H9 (cell line): ENCODE results near the gene CADM3. TPM values are rescaled to one million over a fixed set of nuclear protein-coding genes. Genes with fewer than 3 reads are reported as not detected.

Experiments
- DNase-seq: peaks from one replicate; pipeline ENCODE4 v3.0.0-alpha.2; 2017
- H2AFZ ChIP-seq: one replicate; pipeline ENCODE4 v1.6.1; 2013; ENCODE audit warnings: mild to moderate bottlenecking, low read length, control low read depth, moderate library complexity
- H2AK5ac ChIP-seq: 2 replicates; pipeline ENCODE4 v1.6.1; 2013; ENCODE audit warnings: low read length, control low read depth, mixed read lengths; ENCODE audit not compliant: insufficient read length
- H2BK120ac ChIP-seq: one replicate; pipeline ENCODE4 v1.6.1; 2013; ENCODE audit warnings: low read depth, mild to moderate bottlenecking, low read length, control low read depth, inconsistent platforms; ENCODE audit not compliant: poor library complexity, severe bottlenecking
- H2BK12ac ChIP-seq: 2 replicates; pipeline ENCODE4 v1.6.1; 2013; ENCODE audit warnings: low read length, control low read depth, mixed read lengths, low read depth; ENCODE audit not compliant: insufficient read length
- H2BK15ac ChIP-seq: 2 replicates; pipeline ENCODE4 v1.6.1; 2013; ENCODE audit warnings: low read depth, low read length, control low read depth
- H2BK20ac ChIP-seq: one replicate; pipeline ENCODE4 v1.6.1; 2013; ENCODE audit warnings: low read depth, mild to moderate bottlenecking, low read length, control low read depth, inconsistent platforms; ENCODE audit not compliant: poor library complexity, severe bottlenecking
- H2BK5ac ChIP-seq: 2 replicates; pipeline ENCODE4 v1.6.1; 2013; ENCODE audit warnings: low read length, control low read depth, mixed read lengths; ENCODE audit not compliant: insufficient read length
- H3K14ac ChIP-seq: 2 replicates; pipeline ENCODE4 v1.6.1; 2013; ENCODE audit warnings: low read length, control low read depth; ENCODE audit not compliant: insufficient read depth
- H3K18ac ChIP-seq: 2 replicates; pipeline ENCODE4 v1.6.1; 2013; ENCODE audit warnings: low read depth, mild to moderate bottlenecking, mixed read lengths, low read length, control low read depth; ENCODE audit not compliant: insufficient read length
- H3K23ac ChIP-seq: 2 replicates; pipeline ENCODE4 v1.6.1; 2013; ENCODE audit warnings: low read length, control low read depth, mixed read lengths, low read depth; ENCODE audit not compliant: insufficient read length
- H3K23me2 ChIP-seq: 2 replicates; pipeline ENCODE4 v1.6.1; 2013; ENCODE audit warnings: low read depth, mild to moderate bottlenecking, mixed read lengths, low read length, control low read depth; ENCODE audit not compliant: insufficient read length, poor library complexity, severe bottlenecking
- H3K27ac ChIP-seq: 2 replicates; pipeline ENCODE4 v1.5.1; 2013; ENCODE audit warnings: low read length, control low read depth, mixed read lengths, low read depth; ENCODE audit not compliant: insufficient read length
- H3K27me3 ChIP-seq: 2 replicates; pipeline ENCODE4 v1.6.1; 2013; ENCODE audit warnings: low read length, control low read depth, inconsistent platforms; ENCODE audit not compliant: insufficient read depth
- H3K4ac ChIP-seq: 2 replicates; pipeline ENCODE4 v1.6.1; 2013; ENCODE audit warnings: low read depth, mild to moderate bottlenecking, control low read depth, inconsistent platforms, low read length, moderate library complexity
- H3K4me1 ChIP-seq: 2 replicates; pipeline ENCODE4 v1.6.1; 2013; ENCODE audit warnings: low read length, control low read depth, inconsistent platforms; ENCODE audit not compliant: insufficient read depth
- H3K4me2 ChIP-seq: 2 replicates; pipeline ENCODE4 v1.6.1; 2013; ENCODE audit warnings: low read length, control low read depth, mixed read lengths; ENCODE audit not compliant: insufficient read length, insufficient read depth
- H3K56ac ChIP-seq: 2 replicates; pipeline ENCODE4 v1.6.1; 2013; ENCODE audit warnings: low read depth, mild to moderate bottlenecking, mixed read lengths, low read length, control low read depth; ENCODE audit not compliant: insufficient read length
- H3K79me1 ChIP-seq: 2 replicates; pipeline ENCODE4 v1.6.1; 2013; ENCODE audit warnings: low read depth, mild to moderate bottlenecking, moderate library complexity, low read length, control low read depth, inconsistent platforms; ENCODE audit not compliant: insufficient read depth, poor library complexity, severe bottlenecking
- H3K79me2 ChIP-seq: 2 replicates; pipeline ENCODE4 v1.6.1; 2013; ENCODE audit warnings: low read length, control low read depth, inconsistent platforms; ENCODE audit not compliant: insufficient read depth
- H3K9ac ChIP-seq: 2 replicates; pipeline ENCODE4 v1.6.1; 2013; ENCODE audit warnings: low read length, control low read depth, mixed read lengths; ENCODE audit not compliant: insufficient read length; ENCODE audit errors: extremely low read depth
- H3K9me3 ChIP-seq: one replicate; pipeline ENCODE4 v1.6.1; 2013; ENCODE audit warnings: low read depth, low read length, inconsistent platforms; ENCODE audit not compliant: control insufficient read depth
- H3T11ph ChIP-seq: one replicate; pipeline ENCODE4 v1.6.1; 2013; ENCODE audit warnings: mild to moderate bottlenecking, low read length, control low read depth, inconsistent platforms
- H4K20me1 ChIP-seq: one replicate; pipeline ENCODE4 v1.6.1; 2013; ENCODE audit not compliant: control insufficient read depth, insufficient read length, insufficient read depth
- H4K5ac ChIP-seq: 2 replicates; pipeline ENCODE4 v1.6.1; 2013; ENCODE audit warnings: low read depth, mild to moderate bottlenecking, mixed read lengths, low read length, control low read depth; ENCODE audit not compliant: insufficient read length
- H4K8ac ChIP-seq: replicated peaks from 2 replicates; pipeline ENCODE4 v1.6.1; 2013; ENCODE audit warnings: low read length, control low read depth, mixed read lengths, low read depth; ENCODE audit not compliant: insufficient read length
- H4K91ac ChIP-seq: 2 replicates; pipeline ENCODE4 v1.6.1; 2013; ENCODE audit warnings: low read depth, mild to moderate bottlenecking, moderate library complexity, mixed read lengths, low read length, control low read depth; ENCODE audit not compliant: insufficient read length
- H3K27ac Mint-ChIP-seq, 3 experiments: 2 replicates in 2 of 3; 3 replicates in 1 of 3; pipeline ENCODE4 v1.8.0; 2020 to 2021; ENCODE audit warnings: mixed read lengths in 3 of 3, mild to moderate bottlenecking in 1 of 3, moderate library complexity in 1 of 3
- H3K27me3 Mint-ChIP-seq: 2 replicates; pipeline ENCODE4 v1.8.0; 2021; ENCODE audit warnings: low read depth, mild to moderate bottlenecking, moderate library complexity, mixed read lengths
- H3K36me3 Mint-ChIP-seq, 3 experiments: 2 replicates in 2 of 3; 3 replicates in 1 of 3; pipeline ENCODE4 v1.8.0; 2020 to 2021; ENCODE audit warnings: low read depth in 3 of 3, mixed read lengths in 3 of 3; ENCODE audit not compliant: insufficient read depth in 1 of 3
- H3K4me1 Mint-ChIP-seq, 2 experiments: 2 replicates each; pipeline ENCODE4 v1.8.0; 2020; ENCODE audit warnings: mixed read lengths in 2 of 2
- H3K4me3 Mint-ChIP-seq, 2 experiments: 2 replicates in 1 of 2; 3 replicates in 1 of 2; pipeline ENCODE4 v1.8.0; 2020 to 2021; ENCODE audit warnings: mild to moderate bottlenecking in 2 of 2, mixed read lengths in 2 of 2, moderate library complexity in 1 of 2
- H3K9me3 Mint-ChIP-seq, 2 experiments: 2 replicates in 1 of 2; 3 replicates in 1 of 2; pipeline ENCODE4 v1.8.0; 2020; ENCODE audit warnings: mild to moderate bottlenecking in 2 of 2, mixed read lengths in 2 of 2, moderate library complexity in 1 of 2
- WGBS: extraction: QIAGEN DNeasy Blood & Tissue Kit; methylation state at CpG from one replicate; pipeline ENCODE4 v1.1.7; 2013; ENCODE audit warnings: missing lambda C conversion rate, low lambda C conversion rate, mixed read lengths; ENCODE audit not compliant: insufficient read length; ENCODE audit errors: extremely low coverage; 5-methylcytosine and 5-hydroxymethylcytosine counted together
- total RNA-seq: library from RNA; stranded (reverse); gene quantifications from 2 replicates; pipeline ENCODE4 v1.2.1, GENCODE V29; 2021
- TF ChIP-seq, protein P1 (sequence below): fragments of 200-600 bp; sonication (generic); conservative IDR thresholded peaks from 3 replicates; pipeline ENCODE4 v1.8.0; 2021; ENCODE audit warnings: antibody characterized with exemption, mild to moderate bottlenecking

Gene CADM3
- total RNA-seq, 1 experiment from 2014 or later: 5.6 TPM

DNA sequence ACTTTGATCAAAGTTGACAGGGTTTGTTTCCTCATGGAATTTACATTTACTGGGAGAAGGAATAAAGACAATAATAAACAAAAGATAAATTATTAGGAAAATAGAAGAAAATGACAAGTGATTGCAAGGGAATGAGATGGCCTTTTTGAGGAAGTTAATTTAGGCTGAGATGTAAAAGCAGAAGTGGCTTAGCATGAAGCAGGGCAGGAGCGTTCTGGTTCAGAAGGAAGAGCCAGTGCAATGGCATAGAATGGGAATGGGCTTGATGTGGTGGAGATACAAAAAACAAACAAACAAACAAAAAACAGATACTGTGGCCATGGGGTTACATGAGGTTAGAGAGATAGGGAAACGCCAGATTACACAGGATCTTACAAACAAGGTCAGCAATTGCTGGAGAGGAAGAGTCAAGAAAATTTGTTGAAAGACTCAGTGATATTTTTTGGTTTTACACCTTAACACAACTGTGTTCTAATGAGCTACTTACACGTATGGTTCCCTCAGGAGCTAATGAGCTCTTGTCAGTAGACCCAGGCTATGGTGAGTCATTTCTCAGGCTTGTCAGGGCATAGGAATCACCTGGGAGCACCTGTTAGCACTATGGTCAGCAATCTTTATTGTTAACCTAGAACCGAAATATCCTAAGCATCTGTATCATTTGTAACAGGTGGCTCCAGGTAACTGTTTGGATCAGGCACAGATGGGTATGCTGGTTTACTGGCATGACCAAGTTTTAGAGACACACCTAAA, 8.7 kb upstream of the CADM3 start:
- no peak overlapping the region for H4K8ac ChIP-seq
- no peak overlapping the region for H4K91ac ChIP-seq
- no peak overlapping the region for H4K5ac ChIP-seq
- no CpG with 5 or more reads among the region's 4 CpGs for WGBS
- no peak overlapping the region for H2BK120ac ChIP-seq
- no peak overlapping the region for H3K14ac ChIP-seq
- no peak overlapping the region for H3K4ac ChIP-seq
- H3K27ac Mint-ChIP-seq: no peak overlapping the region
- H2AFZ ChIP-seq: no peak overlapping the region
- H3K4me1 Mint-ChIP-seq: peaks cover 3 to 12% of the 10 kb centered on the region in 2 experiments; a peak in 3 of 4 replicates
- H4K20me1 ChIP-seq: no peaks in the 10 kb centered on the region
- H3K23me2 ChIP-seq: no peaks in the 10 kb centered on the region
- no peak overlapping the region for H2BK20ac ChIP-seq
- no peak overlapping the region for H3K9ac ChIP-seq
- no peaks in the 10 kb centered on the region for H3K9me3 ChIP-seq
- H2BK15ac ChIP-seq: no peak overlapping the region
- no peak overlapping the region for H2BK5ac ChIP-seq
- no peak overlapping the region for H3T11ph ChIP-seq
- H3K4me1 ChIP-seq: no peaks in the 10 kb centered on the region
- H2BK12ac ChIP-seq: no peak overlapping the region
- H3K9me3 Mint-ChIP-seq: peaks cover 0 to 2% of the 10 kb centered on the region in 2 experiments; a peak in 1 of 5 replicates
- H3K79me1 ChIP-seq: no peaks in the 10 kb centered on the region
- peaks cover 0 to 2% (median 0%) of the 10 kb centered on the region in 3 experiments; a peak in 2 of 7 replicates for H3K36me3 Mint-ChIP-seq
- no peak overlapping the region for H3K56ac ChIP-seq
- no peaks in the 10 kb centered on the region for H3K79me2 ChIP-seq
- DNase-seq: no peak
- TF ChIP-seq, protein P1, sequence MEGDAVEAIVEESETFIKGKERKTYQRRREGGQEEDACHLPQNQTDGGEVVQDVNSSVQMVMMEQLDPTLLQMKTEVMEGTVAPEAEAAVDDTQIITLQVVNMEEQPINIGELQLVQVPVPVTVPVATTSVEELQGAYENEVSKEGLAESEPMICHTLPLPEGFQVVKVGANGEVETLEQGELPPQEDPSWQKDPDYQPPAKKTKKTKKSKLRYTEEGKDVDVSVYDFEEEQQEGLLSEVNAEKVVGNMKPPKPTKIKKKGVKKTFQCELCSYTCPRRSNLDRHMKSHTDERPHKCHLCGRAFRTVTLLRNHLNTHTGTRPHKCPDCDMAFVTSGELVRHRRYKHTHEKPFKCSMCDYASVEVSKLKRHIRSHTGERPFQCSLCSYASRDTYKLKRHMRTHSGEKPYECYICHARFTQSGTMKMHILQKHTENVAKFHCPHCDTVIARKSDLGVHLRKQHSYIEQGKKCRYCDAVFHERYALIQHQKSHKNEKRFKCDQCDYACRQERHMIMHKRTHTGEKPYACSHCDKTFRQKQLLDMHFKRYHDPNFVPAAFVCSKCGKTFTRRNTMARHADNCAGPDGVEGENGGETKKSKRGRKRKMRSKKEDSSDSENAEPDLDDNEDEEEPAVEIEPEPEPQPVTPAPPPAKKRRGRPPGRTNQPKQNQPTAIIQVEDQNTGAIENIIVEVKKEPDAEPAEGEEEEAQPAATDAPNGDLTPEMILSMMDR: no peak
- no peaks in the 10 kb centered on the region for H3K27me3 Mint-ChIP-seq
- H3K27me3 ChIP-seq: no peaks in the 10 kb centered on the region
- H3K4me2 ChIP-seq: no peak overlapping the region
- H2AK5ac ChIP-seq: no peak overlapping the region
- H3K27ac ChIP-seq: no peak overlapping the region
- H3K18ac ChIP-seq: no peak overlapping the region
- H3K23ac ChIP-seq: no peak overlapping the region
- H3K4me3 Mint-ChIP-seq: no peak overlapping the region
